ENCODE data around the gene INSC.

INSC gene

DNA sequence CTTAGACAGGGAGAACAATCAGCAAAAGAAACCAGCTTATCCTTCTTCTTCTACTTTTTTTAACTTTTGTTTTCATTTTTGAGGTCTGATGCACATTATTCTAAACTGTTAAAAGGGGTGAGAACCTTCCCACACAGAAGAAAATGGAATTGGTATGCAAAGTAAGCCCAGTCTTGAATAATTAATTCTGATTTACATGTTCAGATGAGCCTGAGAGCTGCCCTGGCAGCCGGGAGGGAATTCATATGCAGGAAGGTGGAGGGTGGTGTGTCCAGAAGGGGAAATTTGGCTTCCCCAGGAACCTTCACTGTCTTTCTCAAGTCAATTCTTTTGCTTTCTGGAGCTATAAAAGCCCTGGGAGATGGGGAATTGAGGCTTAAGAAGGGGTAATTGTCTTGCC is 181.0 kb downstream of the INSC start:
- Histone ChIP-seq H3K4me3 (ENCODE audit: low read length) (no peak overlapping the region), H3K27me3 (replicated peaks; ENCODE audit: control insufficient read depth, insufficient read depth, low read length) (peaks cover 3% of the 10 kb centered on the region), H3K9ac (ENCODE audit: low read length) (no peak overlapping the region), H3K36me3 (ENCODE audit: control insufficient read depth, insufficient read depth, low read length, severe bottlenecking) (no peaks in the 10 kb centered on the region), H3K4me1 (ENCODE audit: control insufficient read depth, insufficient read depth, low read length) (no peaks in the 10 kb centered on the region), H3K9me3 (ENCODE audit: control insufficient read depth, low read length) (no peaks in the 10 kb centered on the region)
- no peak for DNase-seq (ENCODE audit: low read depth)
